ENCODE results near the gene RHOBTB3. TPM values are rescaled to one million over a fixed set of nuclear protein-coding genes. Genes with fewer than 3 reads are reported as not detected.

Gene RHOBTB3
- total RNA-seq, 1 experiment from 2014 or later: 91.7 TPM

GRCh38 chr5:95763941-95764340, 32.8 kb downstream of the RHOBTB3 start:
- no peak for DNase-seq (ENCODE audit: low read depth)

- no peak for DNase-seq (ENCODE audit: low read depth)
Measured at GRCh38 chr5:95768731-95769130, 37.6 kb downstream of the RHOBTB3 start.

- no peak for DNase-seq (ENCODE audit: low read depth)
Measured at GRCh38 chr5:95770830-95771708, 39.9 kb downstream of the RHOBTB3 start.

- no peak for DNase-seq (ENCODE audit: low read depth)
Measured at GRCh38 chr5:95771892-95772291, 40.8 kb downstream of the RHOBTB3 start.

GRCh38 chr5:95773335-95774059, 42.4 kb downstream of the RHOBTB3 start:
- DNase-seq (ENCODE audit: low read depth): peak; percentile 75

- DNase-seq (ENCODE audit: low read depth): no peak
Measured at GRCh38 chr5:95777441-95777840, 46.3 kb downstream of the RHOBTB3 start.

- DNase-seq (ENCODE audit: low read depth): no peak
Measured at GRCh38 chr5:95778713-95779436, 47.7 kb downstream of the RHOBTB3 start.

- peak; percentile 19 for DNase-seq (ENCODE audit: low read depth)
Measured at GRCh38 chr5:95779611-95780010, 48.5 kb downstream of the RHOBTB3 start.

- no peak for DNase-seq (ENCODE audit: low read depth)
Measured at GRCh38 chr5:95780597-95780996, 49.5 kb downstream of the RHOBTB3 start.

- DNase-seq (ENCODE audit: low read depth): peak; percentile 74
Measured at GRCh38 chr5:95781101-95781583, 50.0 kb downstream of the RHOBTB3 start.

- no peak for DNase-seq (ENCODE audit: low read depth)
Measured at GRCh38 chr5:95782181-95782580, 51.0 kb downstream of the RHOBTB3 start.

- no peak for DNase-seq (ENCODE audit: low read depth)
Measured at GRCh38 chr5:95783661-95784060, 52.5 kb downstream of the RHOBTB3 start.

GRCh38 chr5:95784514-95785302, 53.6 kb downstream of the RHOBTB3 start:
- no peak for DNase-seq (ENCODE audit: low read depth)

GRCh38 chr5:95786821-95787418, 55.8 kb downstream of the RHOBTB3 start:
- DNase-seq (ENCODE audit: low read depth): no peak

GRCh38 chr5:95788493-95788892, 57.4 kb downstream of the RHOBTB3 start:
- no peak for DNase-seq (ENCODE audit: low read depth)

- no peak for DNase-seq (ENCODE audit: low read depth)
Measured at GRCh38 chr5:95791751-95792150, 60.6 kb downstream of the RHOBTB3 start.

GRCh38 chr5:95794070-95794516, 63.0 kb downstream of the RHOBTB3 start:
- DNase-seq (ENCODE audit: low read depth): no peak

- DNase-seq (ENCODE audit: low read depth): no peak
Measured at GRCh38 chr5:95797301-95797700, 66.2 kb downstream of the RHOBTB3 start.

GRCh38 chr5:95798048-95798447, 66.9 kb downstream of the RHOBTB3 start:
- DNase-seq (ENCODE audit: low read depth): no peak

- DNase-seq (ENCODE audit: low read depth): no peak
Measured at GRCh38 chr5:95798545-95798944, 67.4 kb downstream of the RHOBTB3 start.
